Keratinocyte (primary cell): Measurements from ENCODE around the gene MYRFL. TPM values are rescaled to one million over a fixed set of nuclear protein-coding genes. Genes with fewer than 3 reads are reported as not detected.

ENCODE experiments used
- DNase-seq: peaks from one replicate; pipeline ENCODE4 v3.0.0-alpha.2; 2011; ENCODE audit warnings: low read depth, missing footprints, low spot score
- FAIRE-seq: peaks from 2 replicates; lab custom pipeline; 2011; peaks lifted over from hg19 to GRCh38; lab: Jason Lieb, UNC
- H2AFZ ChIP-seq: 2 replicates; pipeline ENCODE4 v1.6.0; 2012; ENCODE audit warnings: low read length, control low read depth, inconsistent platforms; ENCODE audit not compliant: control insufficient read depth
- H3K27ac ChIP-seq: 2 replicates; pipeline ENCODE4 v1.5.1; 2011; ENCODE audit warnings: low read length; ENCODE audit not compliant: control insufficient read depth, insufficient read depth
- H3K27me3 ChIP-seq: 3 replicates; pipeline ENCODE4 v1.6.0; 2011; ENCODE audit warnings: low read length; ENCODE audit not compliant: control insufficient read depth, insufficient read depth; ENCODE audit errors: extremely low read depth
- H3K36me3 ChIP-seq, 2 experiments: 2 replicates in 1 of 2; 3 replicates in 1 of 2; pipeline ENCODE4 v1.5.1; 2011; ENCODE audit warnings: low read length in 2 of 2, mild to moderate bottlenecking in 1 of 2; ENCODE audit not compliant: control insufficient read depth in 2 of 2, insufficient read depth in 2 of 2; ENCODE audit errors: extremely low read depth in 1 of 2
- H3K4me1 ChIP-seq: 3 replicates; pipeline ENCODE4 v1.5.1; 2011; ENCODE audit warnings: low read length; ENCODE audit not compliant: control insufficient read depth, insufficient read depth; ENCODE audit errors: extremely low read depth
- H3K4me2 ChIP-seq: 3 replicates; pipeline ENCODE4 v1.6.0; 2011; ENCODE audit warnings: low read depth, low read length; ENCODE audit not compliant: control insufficient read depth, insufficient read depth; ENCODE audit errors: extremely low read depth
- H3K4me3 ChIP-seq, 3 experiments: fragments of 200-600 bp in 1 of 3; sonication (generic) in 1 of 3; 2 replicates in 2 of 3; 3 replicates in 1 of 3; pipeline ENCODE4 v1.5.1; 2011 to 2016; ENCODE audit warnings: low read length in 3 of 3, mild to moderate bottlenecking in 3 of 3, control low read depth in 2 of 3, inconsistent platforms in 1 of 3, low read depth in 1 of 3, mixed read lengths in 1 of 3, mixed run types in 1 of 3, moderate library complexity in 1 of 3; ENCODE audit not compliant: control insufficient read depth in 2 of 3, insufficient read depth in 2 of 3; ENCODE audit errors: extremely low read depth in 1 of 3
- H3K79me2 ChIP-seq: 2 replicates; pipeline ENCODE4 v1.6.0; 2012; ENCODE audit warnings: low read length; ENCODE audit not compliant: control insufficient read depth, insufficient read depth
- H3K9ac ChIP-seq: 3 replicates; pipeline ENCODE4 v1.6.0; 2011; ENCODE audit warnings: low read length; ENCODE audit not compliant: control insufficient read depth, insufficient read depth; ENCODE audit errors: extremely low read depth
- H3K9me1 ChIP-seq: 3 replicates; pipeline ENCODE4 v1.6.0; 2011; ENCODE audit warnings: low read length; ENCODE audit not compliant: control insufficient read depth, insufficient read depth; ENCODE audit errors: extremely low read depth
- H3K9me3 ChIP-seq: 2 replicates; pipeline ENCODE4 v1.5.1; 2012; ENCODE audit warnings: low read depth, low read length; ENCODE audit not compliant: control insufficient read depth
- H4K20me1 ChIP-seq: 3 replicates; pipeline ENCODE4 v1.6.0; 2011; ENCODE audit warnings: low read length; ENCODE audit not compliant: control insufficient read depth, insufficient read depth; ENCODE audit errors: extremely low read depth
- EZH2 ChIP-seq: IDR thresholded peaks from one replicate; pipeline ENCODE4 v1.6.1; 2012; ENCODE audit warnings: inconsistent platforms, mild to moderate bottlenecking, low read length, moderate library complexity
- dilution Hi-C: fragments of 300-500 bp; cut with MboI; formaldehyde crosslinking; loops from one replicate; pipeline ENCODE4 v1.7.0; 2020; ENCODE audit warnings: low sequenced_read_pairs; ENCODE audit not compliant: extremely low pct_ligation_motif_present
- polyA plus RNA-seq, 5 experiments: library from polyadenylated mRNA; depleted of rRNA in 3 of 5; stranded (reverse) in 3 of 5; stranded (forward) in 1 of 5; unstranded in 1 of 5; fragments of >200 nt; gene quantifications; 1 replicate in 1 of 5; 2 replicates in 3 of 5; 3 replicates in 1 of 5; pipeline versions ENCODE4 v1.2.1 to v1.2.3, GENCODE V29; 2011 to 2012; ENCODE audit warnings: missing spikeins in 2 of 5, low read depth in 1 of 5, low replicate concordance in 1 of 5
- TF ChIP-seq, protein P1 (sequence below), 3 experiments: IDR thresholded peaks in 1 of 3; conservative IDR thresholded peaks in 1 of 3; optimal IDR thresholded peaks in 1 of 3; 2 replicates in 2 of 3; 3 replicates in 1 of 3; pipeline versions ENCODE3 to v1.5.1; 2011; ENCODE audit warnings: low read length in 3 of 3, mild to moderate bottlenecking in 3 of 3, moderate library complexity in 2 of 3, control low read depth in 1 of 3, inconsistent platforms in 1 of 3; ENCODE audit not compliant: insufficient read depth in 2 of 3; ENCODE audit errors: extremely low read depth in 1 of 3

Gene MYRFL
- polyA plus RNA-seq, 1 donor (not counting 4 experiments of a cell fraction or from before 2014, with no cell fraction given): 0.39 TPM

DNA sequence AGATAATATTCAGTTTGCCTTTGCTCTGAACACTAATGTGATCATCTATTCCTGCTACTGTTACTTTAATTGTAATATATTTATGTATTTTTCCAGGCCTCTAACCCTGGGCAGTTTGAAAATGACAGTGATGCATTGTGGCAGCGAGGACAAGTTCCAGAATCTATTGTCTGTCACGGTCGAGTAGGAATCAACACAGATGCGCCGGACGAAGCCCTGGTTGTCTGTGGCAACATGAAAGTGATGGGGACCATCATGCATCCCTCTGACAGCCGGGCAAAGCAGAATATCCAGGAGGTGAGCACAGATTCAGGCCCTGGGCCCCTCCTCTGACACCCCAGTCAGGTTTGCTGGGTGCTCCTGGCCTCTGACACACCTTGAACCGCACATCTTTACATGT lies 78.5 kb downstream of the MYRFL start:
- no peaks in the 10 kb centered on the region for H4K20me1 ChIP-seq
- H3K9me3 ChIP-seq: no peaks in the 10 kb centered on the region
- no peak overlapping the region for H3K4me3 ChIP-seq
- H3K4me2 ChIP-seq: no peak overlapping the region
- no peaks in the 10 kb centered on the region for H3K79me2 ChIP-seq
- peaks cover 10% of the 10 kb centered on the region for H3K4me1 ChIP-seq
- no peak for TF ChIP-seq EZH2
- TF ChIP-seq, protein P1, sequence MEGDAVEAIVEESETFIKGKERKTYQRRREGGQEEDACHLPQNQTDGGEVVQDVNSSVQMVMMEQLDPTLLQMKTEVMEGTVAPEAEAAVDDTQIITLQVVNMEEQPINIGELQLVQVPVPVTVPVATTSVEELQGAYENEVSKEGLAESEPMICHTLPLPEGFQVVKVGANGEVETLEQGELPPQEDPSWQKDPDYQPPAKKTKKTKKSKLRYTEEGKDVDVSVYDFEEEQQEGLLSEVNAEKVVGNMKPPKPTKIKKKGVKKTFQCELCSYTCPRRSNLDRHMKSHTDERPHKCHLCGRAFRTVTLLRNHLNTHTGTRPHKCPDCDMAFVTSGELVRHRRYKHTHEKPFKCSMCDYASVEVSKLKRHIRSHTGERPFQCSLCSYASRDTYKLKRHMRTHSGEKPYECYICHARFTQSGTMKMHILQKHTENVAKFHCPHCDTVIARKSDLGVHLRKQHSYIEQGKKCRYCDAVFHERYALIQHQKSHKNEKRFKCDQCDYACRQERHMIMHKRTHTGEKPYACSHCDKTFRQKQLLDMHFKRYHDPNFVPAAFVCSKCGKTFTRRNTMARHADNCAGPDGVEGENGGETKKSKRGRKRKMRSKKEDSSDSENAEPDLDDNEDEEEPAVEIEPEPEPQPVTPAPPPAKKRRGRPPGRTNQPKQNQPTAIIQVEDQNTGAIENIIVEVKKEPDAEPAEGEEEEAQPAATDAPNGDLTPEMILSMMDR (optimal IDR thresholded peaks at IDR 0.05 in 1 of 3, IDR thresholded peaks at IDR 0.05 in 1 of 3, conservative IDR thresholded peaks at IDR 0.05 in 1 of 3; ENCODE audit: extremely low read depth in 1 of 3, insufficient read depth in 2 of 3, low read length in 3 of 3): no peak
- no peaks in the 10 kb centered on the region for H3K9me1 ChIP-seq
- H3K27me3 ChIP-seq: no peaks in the 10 kb centered on the region
- no peaks in the 10 kb centered on the region for H3K36me3 ChIP-seq
- H2AFZ ChIP-seq: no peak overlapping the region
- DNase-seq (no peak), FAIRE-seq (no peak)
- H3K9ac ChIP-seq: no peak overlapping the region
- dilution Hi-C loops: no loop called here
- no peak overlapping the region for H3K27ac ChIP-seq

DNA sequence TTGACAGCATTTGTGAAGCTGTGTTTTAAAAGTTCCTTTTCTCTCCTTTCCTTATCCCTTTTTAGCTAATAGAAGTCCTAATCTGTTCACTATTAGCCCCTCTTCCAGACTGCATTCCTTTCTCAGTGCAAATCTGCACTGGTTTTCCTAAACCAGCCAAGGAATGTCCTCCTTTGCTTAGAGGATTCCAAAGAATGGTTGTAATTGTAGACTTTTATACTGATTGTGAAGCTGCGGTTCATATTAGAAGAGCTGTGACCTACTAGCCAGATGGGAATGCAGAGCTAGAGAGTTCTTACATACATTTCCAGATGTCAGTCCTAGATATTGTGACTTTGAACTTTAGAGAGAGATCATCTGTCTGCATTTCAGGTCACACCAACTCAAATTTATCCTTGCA lies 79.8 kb downstream of the MYRFL start:
- Histone ChIP-seq H2AFZ (no peak overlapping the region), H3K27ac (no peak overlapping the region), H3K4me2 (no peak overlapping the region), H3K79me2 (no peaks in the 10 kb centered on the region), H3K36me3 (no peaks in the 10 kb centered on the region), H3K4me3 (no peak overlapping the region), H4K20me1 (no peaks in the 10 kb centered on the region), H3K9ac (no peak overlapping the region), H3K9me3 (no peaks in the 10 kb centered on the region), H3K9me1 (no peaks in the 10 kb centered on the region), H3K27me3 (no peaks in the 10 kb centered on the region), H3K4me1 (peaks cover 6% of the 10 kb centered on the region)
- DNase-seq: no peak
- FAIRE-seq: no peak
- dilution Hi-C loops: no loop called here
- no peak for TF ChIP-seq EZH2
- TF ChIP-seq, protein P1 (optimal IDR thresholded peaks at IDR 0.05 in 1 of 3, IDR thresholded peaks at IDR 0.05 in 1 of 3, conservative IDR thresholded peaks at IDR 0.05 in 1 of 3; ENCODE audit: extremely low read depth in 1 of 3, insufficient read depth in 2 of 3, low read length in 3 of 3): no peak
